ENCODE results near the gene INTS13.
"Not testable (repeated sequence)": the region's sequence is repeated elsewhere in the genome, so short reads cannot be mapped to it uniquely, and the experiment has no call there.

The INTS13 gene

GRCh38 chr12:26869104-26869494 is 68.7 kb downstream of the INTS13 start:
- DNase-seq: no peak

GRCh38 chr12:26868447-26869103 is 69.2 kb downstream of the INTS13 start:
- no peak for DNase-seq

- no peak for DNase-seq
Measured at GRCh38 chr12:26867080-26867479, 70.7 kb downstream of the INTS13 start.

GRCh38 chr12:26863515-26863914 is 74.3 kb downstream of the INTS13 start:
- DNase-seq: no peak

GRCh38 chr12:26862787-26863186 is 75.0 kb downstream of the INTS13 start:
- not testable (repeated sequence) for DNase-seq

GRCh38 chr12:26861690-26862089 is 76.1 kb downstream of the INTS13 start:
- no peak for DNase-seq

GRCh38 chr12:26857465-26858176 is 80.2 kb downstream of the INTS13 start:
- DNase-seq: no peak

GRCh38 chr12:26855337-26855736 is 82.4 kb downstream of the INTS13 start:
- no peak for DNase-seq
